Tibial artery (tissue), 4 donors: Measurements from ENCODE around the gene LENG8.

Experiments used
- DNase-seq, 2 donors: peaks; one replicate each; pipeline ENCODE4 v3.0.0-alpha.2; 2019
- H3K27ac ChIP-seq, 2 donors: fragments of 200-600 bp; sonication (generic) in 1 of 2; 1 replicate in 1 of 2; 2 replicates in 1 of 2; pipeline ENCODE4 v1.5.1; 2018 to 2019; ENCODE audit warnings: mild to moderate bottlenecking in 1 of 2
- H3K27me3 ChIP-seq, 2 donors: fragments of 200-600 bp; sonication (generic) in 1 of 2; one replicate each; pipeline versions ENCODE4 v1.5.1 to v1.6.0; 2016 to 2019
- H3K36me3 ChIP-seq, 3 donors: fragments of 200-600 bp; sonication (generic) in 2 of 3; one replicate each; pipeline ENCODE4 v1.5.1; 2016 to 2019; ENCODE audit warnings: mild to moderate bottlenecking in 2 of 3
- H3K4me1 ChIP-seq, 4 donors: fragments of 200-600 bp; sonication (generic) in 2 of 4; 1 replicate in 3 of 4; 2 replicates in 1 of 4; pipeline ENCODE4 v1.5.1; 2016 to 2019
- H3K4me3 ChIP-seq, 2 donors: fragments of 200-600 bp; sonication (generic) in 1 of 2; 1 replicate in 1 of 2; 2 replicates in 1 of 2; pipeline ENCODE4 v1.5.1; 2018 to 2019; ENCODE audit warnings: mild to moderate bottlenecking in 2 of 2
- H3K9me3 ChIP-seq, 3 donors: fragments of 200-600 bp; sonication (generic) in 1 of 3; one replicate each; pipeline ENCODE4 v1.5.1; 2016 to 2019
- intact Hi-C: fragments of 100-400 bp; cut with DNase I; formaldehyde crosslinking; loops from one replicate; pipeline ENCODE4 v1.15.0; 2023; ENCODE audit warnings: low total_unique reads
- TF ChIP-seq, protein P1 (sequence below), 2 experiments: fragments of 200-600 bp in 1 of 2; fragments of 450-650 bp in 1 of 2; IDR thresholded peaks; one replicate each; pipeline ENCODE4 v1.5.1; 2017 to 2019; ENCODE audit warnings: antibody characterized with exemption in 2 of 2, mild to moderate bottlenecking in 1 of 2, moderate library complexity in 1 of 2

Gene LENG8

DNA sequence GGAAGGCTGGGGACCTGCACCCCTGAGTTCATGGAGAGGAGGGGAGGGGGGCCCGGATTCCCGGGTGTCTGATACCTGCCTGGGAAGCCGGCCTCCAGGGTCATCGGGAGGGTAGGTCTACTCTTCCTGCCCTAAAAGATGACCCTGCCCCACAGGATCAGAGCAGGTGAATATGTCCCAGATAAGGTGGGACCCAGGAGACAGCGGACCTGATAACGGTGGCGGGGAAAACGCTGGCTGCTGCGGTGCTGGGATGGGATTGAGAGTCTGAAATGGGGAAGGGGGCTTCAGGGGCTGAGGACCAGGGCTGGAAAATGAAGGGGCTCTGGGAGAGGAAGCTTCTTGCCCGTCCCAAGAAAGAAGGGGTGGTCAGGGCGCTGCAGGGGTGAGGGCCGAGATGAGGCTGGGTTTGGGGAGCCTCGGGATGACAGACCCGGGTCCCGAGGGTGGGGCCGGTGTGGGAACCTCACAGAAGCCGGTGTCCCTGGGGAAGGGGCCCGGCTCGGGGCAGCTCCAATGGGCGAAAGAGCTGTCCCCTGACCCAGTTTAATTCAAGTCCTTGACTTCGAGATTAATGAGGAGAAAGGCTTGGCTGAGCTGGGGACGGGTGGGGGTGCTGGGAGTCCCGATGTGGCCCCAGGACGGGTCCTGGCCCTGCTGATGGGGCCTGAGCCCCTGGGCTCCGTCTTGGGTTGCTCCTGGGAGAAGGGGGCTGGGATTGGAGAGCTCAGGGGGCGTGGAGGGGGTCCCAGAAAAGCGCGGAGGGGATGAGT lies 32.9 kb upstream of the LENG8 start:
- intact Hi-C loops = no loop called here
- peaks cover 0 to 84% of the 10 kb centered on the region in 2 donors for H3K27me3 ChIP-seq
- TF ChIP-seq, protein P1, sequence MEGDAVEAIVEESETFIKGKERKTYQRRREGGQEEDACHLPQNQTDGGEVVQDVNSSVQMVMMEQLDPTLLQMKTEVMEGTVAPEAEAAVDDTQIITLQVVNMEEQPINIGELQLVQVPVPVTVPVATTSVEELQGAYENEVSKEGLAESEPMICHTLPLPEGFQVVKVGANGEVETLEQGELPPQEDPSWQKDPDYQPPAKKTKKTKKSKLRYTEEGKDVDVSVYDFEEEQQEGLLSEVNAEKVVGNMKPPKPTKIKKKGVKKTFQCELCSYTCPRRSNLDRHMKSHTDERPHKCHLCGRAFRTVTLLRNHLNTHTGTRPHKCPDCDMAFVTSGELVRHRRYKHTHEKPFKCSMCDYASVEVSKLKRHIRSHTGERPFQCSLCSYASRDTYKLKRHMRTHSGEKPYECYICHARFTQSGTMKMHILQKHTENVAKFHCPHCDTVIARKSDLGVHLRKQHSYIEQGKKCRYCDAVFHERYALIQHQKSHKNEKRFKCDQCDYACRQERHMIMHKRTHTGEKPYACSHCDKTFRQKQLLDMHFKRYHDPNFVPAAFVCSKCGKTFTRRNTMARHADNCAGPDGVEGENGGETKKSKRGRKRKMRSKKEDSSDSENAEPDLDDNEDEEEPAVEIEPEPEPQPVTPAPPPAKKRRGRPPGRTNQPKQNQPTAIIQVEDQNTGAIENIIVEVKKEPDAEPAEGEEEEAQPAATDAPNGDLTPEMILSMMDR (IDR thresholded peaks at IDR 0.05) = no peak
- H3K36me3 ChIP-seq = no peaks in the 10 kb centered on the region
- no peak for DNase-seq
- H3K9me3 ChIP-seq = no peaks in the 10 kb centered on the region
- H3K4me1 ChIP-seq = peaks cover 0 to 25% (median 6%) of the 10 kb centered on the region in 4 donors
- no peak overlapping the region for H3K4me3 ChIP-seq
- no peak overlapping the region for H3K27ac ChIP-seq

DNA sequence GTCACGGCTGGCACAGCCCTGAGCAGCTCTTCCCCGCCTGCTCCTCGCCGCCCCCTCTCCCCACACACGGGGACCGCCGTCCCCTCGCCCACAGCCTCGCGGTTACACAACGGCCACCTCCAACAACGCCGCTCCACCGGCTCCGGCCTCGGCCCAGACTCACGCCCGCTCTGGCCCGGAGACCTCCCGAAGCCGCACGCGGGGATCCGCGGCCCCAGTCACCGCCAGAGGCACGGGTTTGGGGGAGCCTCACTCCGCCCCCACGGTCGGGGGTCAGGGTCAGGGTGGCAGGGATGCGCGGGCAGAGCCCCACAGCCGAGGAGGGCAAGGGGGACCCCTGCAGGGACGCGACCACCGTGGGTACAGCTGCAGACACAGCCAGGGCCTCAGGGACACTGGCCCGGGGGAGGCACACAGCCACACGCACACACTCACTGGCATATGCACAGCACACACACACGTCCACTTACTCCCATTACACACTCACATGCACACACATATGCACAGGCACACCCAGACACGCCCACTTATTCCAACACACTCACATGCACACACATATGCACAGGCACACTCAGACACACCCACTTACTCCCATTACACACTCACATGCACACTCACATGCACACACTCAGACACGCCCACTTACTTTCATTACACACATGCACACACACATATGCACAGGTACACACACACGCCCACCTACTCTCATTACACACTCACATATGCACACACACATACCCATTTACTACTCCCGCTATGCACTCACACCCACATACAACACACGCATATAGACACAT lies 32.1 kb upstream of the LENG8 start:
- Histone ChIP-seq H3K4me1 (peaks cover 0 to 25% (median 6%) of the 10 kb centered on the region in 4 donors), H3K9me3 (no peaks in the 10 kb centered on the region), H3K27ac (no peak overlapping the region), H3K36me3 (no peaks in the 10 kb centered on the region), H3K4me3 (no peak overlapping the region), H3K27me3 (peaks cover 0 to 88% of the 10 kb centered on the region in 2 donors)
- TF ChIP-seq, protein P1 (IDR thresholded peaks at IDR 0.05) = no peak
- intact Hi-C loops = no loop called here
- no peak for DNase-seq

DNA sequence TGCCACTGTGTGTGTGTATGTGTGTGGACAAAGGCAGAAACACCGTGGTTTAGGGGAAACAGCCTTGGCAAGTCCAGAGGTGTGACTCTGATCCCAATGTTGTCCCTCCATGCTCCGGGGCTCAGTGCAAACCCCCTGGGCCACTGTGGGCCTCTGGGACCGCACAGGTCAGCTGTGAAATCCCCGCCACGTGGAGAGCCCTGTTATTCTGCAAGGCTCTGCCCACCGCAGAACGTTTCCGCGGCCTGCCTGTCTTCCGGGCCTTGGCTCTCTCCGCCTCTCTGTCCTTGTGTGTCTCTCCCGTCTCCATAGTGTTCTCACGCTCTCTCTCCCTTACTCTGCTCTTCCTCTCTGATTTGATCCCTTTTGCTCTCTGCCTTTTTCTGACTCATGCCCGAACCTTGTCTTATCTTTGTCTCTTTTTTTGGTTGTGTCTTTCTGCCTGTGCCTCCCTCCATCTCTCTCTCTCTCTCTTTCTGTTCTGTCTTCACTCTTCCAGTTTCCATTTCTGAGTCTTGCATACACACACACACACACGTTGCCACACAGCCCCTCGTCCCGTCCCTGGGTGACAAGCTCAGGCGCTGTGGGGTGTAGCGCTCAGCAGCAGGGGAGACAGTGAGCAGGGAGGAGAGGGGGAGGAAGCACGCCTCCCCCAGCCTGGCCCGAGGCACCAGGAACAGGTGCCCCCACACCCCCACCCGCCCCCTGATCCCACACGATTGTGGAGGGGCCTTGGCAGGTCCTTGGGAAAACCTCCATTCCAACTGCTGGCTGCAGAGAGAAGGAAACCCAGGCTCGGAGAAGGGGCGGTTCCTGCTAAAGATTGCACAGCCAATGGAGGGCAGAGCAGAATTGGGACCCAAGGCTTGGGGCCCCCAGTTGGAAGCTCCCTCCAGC lies 30.7 kb upstream of the LENG8 start:
- no peaks in the 10 kb centered on the region for H3K9me3 ChIP-seq
- H3K36me3 ChIP-seq = no peaks in the 10 kb centered on the region
- no peak for DNase-seq
- H3K4me3 ChIP-seq = no peak overlapping the region
- intact Hi-C loops = no loop called here
- H3K4me1 ChIP-seq = peaks cover 0 to 25% (median 6%) of the 10 kb centered on the region in 4 donors
- peaks cover 0 to 87% of the 10 kb centered on the region in 2 donors for H3K27me3 ChIP-seq
- TF ChIP-seq, protein P1 (IDR thresholded peaks at IDR 0.05) = no peak
- H3K27ac ChIP-seq = no peak overlapping the region

DNA sequence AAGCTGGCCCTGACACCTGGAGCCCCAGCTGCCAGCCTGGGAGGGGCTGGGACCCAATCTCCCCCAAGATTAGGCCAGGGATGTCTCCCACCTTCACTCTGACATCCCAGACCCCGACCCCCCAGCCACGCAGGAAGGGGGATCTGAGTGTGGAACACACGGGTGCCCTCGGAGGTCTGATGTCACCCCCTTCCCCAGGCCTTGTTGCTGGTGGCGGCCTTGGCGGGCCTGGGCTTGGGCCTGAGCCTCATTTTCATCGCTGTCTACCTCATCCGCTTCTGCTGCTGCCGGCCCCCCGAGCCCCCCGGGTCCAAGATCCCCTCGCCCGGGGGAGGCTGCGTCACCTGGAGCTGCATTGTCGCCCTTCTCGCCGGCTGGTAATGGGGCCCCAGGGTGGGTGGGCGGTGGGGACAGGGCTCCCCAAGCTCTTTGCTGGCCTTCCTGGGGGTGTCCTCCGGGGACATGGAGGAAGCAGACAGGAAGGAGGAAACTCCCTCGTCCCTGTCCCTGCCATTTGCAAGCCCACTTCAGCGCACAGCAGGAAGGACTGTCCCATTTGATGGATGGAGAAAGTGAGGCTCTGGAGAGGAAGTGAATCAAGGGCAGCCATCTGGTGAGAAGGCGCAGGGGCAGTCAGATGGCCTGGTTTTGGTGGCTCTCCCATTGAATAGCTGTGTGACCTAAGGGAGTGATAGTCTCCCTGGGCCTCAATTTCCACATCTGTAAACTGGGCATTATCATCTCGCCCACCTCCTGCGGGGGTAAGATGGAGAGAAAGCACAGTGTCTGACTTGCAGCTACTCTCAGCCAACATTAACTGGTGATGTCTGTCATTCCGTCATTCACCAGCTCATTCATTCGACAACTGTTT lies 29.8 kb upstream of the LENG8 start:
- H3K4me3 ChIP-seq = no peak overlapping the region
- no peak overlapping the region for H3K27ac ChIP-seq
- H3K4me1 ChIP-seq = peaks cover 0 to 25% (median 6%) of the 10 kb centered on the region in 4 donors
- peaks cover 0 to 92% of the 10 kb centered on the region in 2 donors for H3K27me3 ChIP-seq
- H3K36me3 ChIP-seq = no peaks in the 10 kb centered on the region
- DNase-seq = no peak
- TF ChIP-seq, protein P1 (IDR thresholded peaks at IDR 0.05) = no peak
- intact Hi-C loops = no loop called here
- no peaks in the 10 kb centered on the region for H3K9me3 ChIP-seq

DNA sequence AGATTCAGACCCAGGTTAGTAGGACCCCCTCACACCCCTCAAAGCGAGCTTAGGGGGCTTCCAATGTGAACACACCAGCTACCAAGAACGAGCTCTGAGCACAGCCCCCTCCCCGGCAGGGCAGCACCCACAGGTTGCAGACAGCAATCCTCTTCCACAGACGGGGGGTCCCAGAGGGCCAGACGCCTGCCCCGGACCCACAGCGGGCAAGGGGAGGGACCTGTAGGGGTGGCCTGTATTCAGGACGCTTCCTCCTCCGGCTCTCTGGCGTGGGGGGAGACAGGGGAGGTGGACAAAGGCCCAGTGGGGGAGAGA lies 29.0 kb upstream of the LENG8 start:
- TF ChIP-seq, protein P1 (IDR thresholded peaks at IDR 0.05) = no peak
- Histone ChIP-seq H3K27ac (no peak overlapping the region), H3K27me3 (peaks cover 0 to 85% of the 10 kb centered on the region in 2 donors)

More for the DNA sequence above, 29.0 kb upstream of the LENG8 start:
- H3K36me3 ChIP-seq = no peaks in the 10 kb centered on the region
- H3K4me3 ChIP-seq = no peak overlapping the region
- H3K4me1 ChIP-seq = peaks cover 0 to 24% (median 6%) of the 10 kb centered on the region in 4 donors
- H3K9me3 ChIP-seq = no peaks in the 10 kb centered on the region
- DNase-seq = no peak
- intact Hi-C loops = no loop called here
